Ascending aorta (tissue), 2 donors: ENCODE results near the gene PPP3R1. TPM values are rescaled to one million over a fixed set of nuclear protein-coding genes. Genes with fewer than 3 reads are reported as not detected.

ENCODE experiments used
- DNase-seq, 2 donors: peaks; one replicate each; pipeline ENCODE4 v3.0.0-alpha.2; 2019; ENCODE audit warnings: low spot score in 2 of 2
- H3K27ac ChIP-seq, 2 donors: fragments of 200-600 bp; sonication (generic); one replicate each; pipeline ENCODE4 v1.5.1; 2016 to 2017; ENCODE audit warnings: mild to moderate bottlenecking in 1 of 2
- H3K27me3 ChIP-seq: fragments of 200-600 bp; sonication (generic); one replicate; pipeline ENCODE4 v1.5.1; 2017
- H3K36me3 ChIP-seq, 2 donors: fragments of 200-600 bp; sonication (generic); one replicate each; pipeline ENCODE4 v1.5.1; 2016
- H3K4me1 ChIP-seq, 2 donors: fragments of 200-600 bp; sonication (generic); one replicate each; pipeline ENCODE4 v1.5.1; 2016 to 2017; ENCODE audit warnings: mild to moderate bottlenecking in 1 of 2
- H3K4me3 ChIP-seq, 2 donors: fragments of 200-600 bp; sonication (generic); one replicate each; pipeline ENCODE4 v1.5.1; 2016 to 2017; ENCODE audit warnings: mild to moderate bottlenecking in 1 of 2
- H3K9me3 ChIP-seq, 2 donors: fragments of 200-600 bp; sonication (generic); one replicate each; pipeline ENCODE4 v1.5.1; 2016
- CTCF ChIP-seq, 3 experiments: fragments of 200-600 bp in 2 of 3; fragments of 450-650 bp in 1 of 3; sonication (generic) in 2 of 3; IDR thresholded peaks; one replicate each; pipeline ENCODE4 v1.5.1; 2016 to 2019; ENCODE audit warnings: antibody characterized with exemption in 3 of 3, mild to moderate bottlenecking in 1 of 3, moderate library complexity in 1 of 3
- intact Hi-C: fragments of 100-400 bp; cut with DNase I; formaldehyde crosslinking; loops from one replicate; pipeline ENCODE4 v1.15.1; 2023
- total RNA-seq: library from RNA; depleted of rRNA; stranded (reverse); fragments of >200 nt; gene quantifications from one replicate; pipeline ENCODE4 v1.1.0, GENCODE V29; 2016

Gene PPP3R1
- total RNA-seq, 1 donor from 2014 or later, result 16.8 TPM

DNA sequence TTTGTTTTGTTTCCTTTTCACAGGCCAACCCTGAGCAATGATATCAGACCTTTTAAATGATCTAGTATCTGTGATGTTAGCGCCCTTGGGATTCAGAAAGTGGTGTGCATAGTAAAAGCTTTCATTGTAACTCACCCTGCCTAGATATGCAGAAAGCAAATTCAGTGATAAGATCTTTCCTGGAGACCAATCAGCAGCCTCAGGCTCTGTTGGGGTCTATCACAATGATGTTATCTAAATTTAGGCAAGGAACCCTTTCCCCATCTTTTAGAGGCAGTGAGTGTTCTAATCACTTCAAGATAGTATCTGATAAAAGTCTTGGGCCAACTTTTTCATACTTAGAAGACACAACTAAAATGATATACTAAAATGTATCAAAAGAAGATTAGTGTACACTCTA lies 118.2 kb downstream of the PPP3R1 start:
- TF ChIP-seq CTCF (IDR thresholded peaks at IDR 0.05), result no peak
- peaks cover 22 to 41% of the 10 kb centered on the region in 2 donors for H3K36me3 ChIP-seq
- no peaks in the 10 kb centered on the region for H3K9me3 ChIP-seq
- intact Hi-C loops, result no loop called here
- H3K4me3 ChIP-seq, result no peak overlapping the region
- H3K27me3 ChIP-seq, result no peaks in the 10 kb centered on the region
- H3K4me1 ChIP-seq, result no peaks in the 10 kb centered on the region
- no peak overlapping the region for H3K27ac ChIP-seq
- DNase-seq, result no peak

Other genes starting within 250 kb of the PPP3R1 start
- gene C1D, start 189.5 kb downstream of the PPP3R1 start, total RNA-seq, result not detected
- 5.4 TPM for gene PNO1, start 94.6 kb downstream of the PPP3R1 start, total RNA-seq
- 37.7 TPM for gene CNRIP1, start 67.4 kb upstream of the PPP3R1 start, total RNA-seq
- gene PLEK, start 112.8 kb upstream of the PPP3R1 start, total RNA-seq, result 1.5 TPM
- gene FBXO48, start 214.8 kb upstream of the PPP3R1 start, total RNA-seq, result 1.2 TPM
- 2.8 TPM for gene APLF, start 215.1 kb upstream of the PPP3R1 start, total RNA-seq